ENCODE data around the gene TMEM213.

The TMEM213 gene

GRCh38 chr7:138882249-138882648 is 84.5 kb downstream of the TMEM213 start:
- Histone ChIP-seq H3K4me3 (ENCODE audit: insufficient read length, low read depth) (no peak overlapping the region), H3K9me3 (ENCODE audit: insufficient read depth, low read length) (no peaks in the 10 kb centered on the region), H3K9ac (ENCODE audit: insufficient read length, low read depth) (no peak overlapping the region), H3K36me3 (ENCODE audit: insufficient read depth, insufficient read length, low read length) (peaks cover 5% of the 10 kb centered on the region), H3K27me3 (ENCODE audit: insufficient read depth, insufficient read length) (no peaks in the 10 kb centered on the region), H3K4me1 (ENCODE audit: insufficient read depth, insufficient read length) (no peaks in the 10 kb centered on the region)
- no peak for TF ChIP-seq ZNF274 (IDR thresholded peaks at IDR 0.05; ENCODE audit: low read depth, low read length)
- no peak for TF ChIP-seq SUZ12 (IDR thresholded peaks at IDR 0.05; ENCODE audit: extremely low read depth, insufficient read depth, insufficient read length)
- no peak for TF ChIP-seq YY1 (IDR thresholded peaks at IDR 0.05; ENCODE audit: insufficient read depth, insufficient read length)
- DNase-seq (ENCODE audit: low read depth, low spot score) = no peak

GRCh38 chr7:138885383-138886147 is 87.8 kb downstream of the TMEM213 start:
- TF ChIP-seq ZNF274 (IDR thresholded peaks at IDR 0.05; ENCODE audit: low read depth, low read length) (no peak), YY1 (IDR thresholded peaks at IDR 0.05; ENCODE audit: insufficient read depth, insufficient read length) (no peak), SUZ12 (IDR thresholded peaks at IDR 0.05; ENCODE audit: extremely low read depth, insufficient read depth, insufficient read length) (no peak)
- no peaks in the 10 kb centered on the region for H3K9me3 ChIP-seq (ENCODE audit: insufficient read depth, low read length)
- DNase-seq (ENCODE audit: low read depth, low spot score) = no peak
- H3K9ac ChIP-seq (ENCODE audit: insufficient read length, low read depth) = no peak overlapping the region
- no peaks in the 10 kb centered on the region for H3K27me3 ChIP-seq (ENCODE audit: insufficient read depth, insufficient read length)
- H3K4me3 ChIP-seq (ENCODE audit: insufficient read length, low read depth) = no peak overlapping the region
- H3K4me1 ChIP-seq (ENCODE audit: insufficient read depth, insufficient read length) = no peaks in the 10 kb centered on the region
- peaks cover 5% of the 10 kb centered on the region for H3K36me3 ChIP-seq (ENCODE audit: insufficient read depth, insufficient read length, low read length)

GRCh38 chr7:138886501-138886917 is 88.7 kb downstream of the TMEM213 start:
- Histone ChIP-seq H3K4me1 (ENCODE audit: insufficient read depth, insufficient read length) (no peaks in the 10 kb centered on the region), H3K9me3 (ENCODE audit: insufficient read depth, low read length) (no peaks in the 10 kb centered on the region), H3K9ac (ENCODE audit: insufficient read length, low read depth) (no peak overlapping the region), H3K4me3 (ENCODE audit: insufficient read length, low read depth) (no peak overlapping the region), H3K36me3 (ENCODE audit: insufficient read depth, insufficient read length, low read length) (no peaks in the 10 kb centered on the region), H3K27me3 (ENCODE audit: insufficient read depth, insufficient read length) (no peaks in the 10 kb centered on the region)
- TF ChIP-seq SUZ12 (IDR thresholded peaks at IDR 0.05; ENCODE audit: extremely low read depth, insufficient read depth, insufficient read length) (no peak), ZNF274 (IDR thresholded peaks at IDR 0.05; ENCODE audit: low read depth, low read length) (no peak), YY1 (IDR thresholded peaks at IDR 0.05; ENCODE audit: insufficient read depth, insufficient read length) (no peak)
- no peak for DNase-seq (ENCODE audit: low read depth, low spot score)

GRCh38 chr7:138887085-138887710 is 89.4 kb downstream of the TMEM213 start:
- no peaks in the 10 kb centered on the region for H3K4me1 ChIP-seq (ENCODE audit: insufficient read depth, insufficient read length)
- TF ChIP-seq YY1 (IDR thresholded peaks at IDR 0.05; ENCODE audit: insufficient read depth, insufficient read length) (no peak), SUZ12 (IDR thresholded peaks at IDR 0.05; ENCODE audit: extremely low read depth, insufficient read depth, insufficient read length) (no peak), ZNF274 (IDR thresholded peaks at IDR 0.05; ENCODE audit: low read depth, low read length) (no peak)
- H3K36me3 ChIP-seq (ENCODE audit: insufficient read depth, insufficient read length, low read length) = no peaks in the 10 kb centered on the region
- DNase-seq (ENCODE audit: low read depth, low spot score) = no peak
- no peaks in the 10 kb centered on the region for H3K9me3 ChIP-seq (ENCODE audit: insufficient read depth, low read length)
- no peak overlapping the region for H3K4me3 ChIP-seq (ENCODE audit: insufficient read length, low read depth)
- H3K27me3 ChIP-seq (ENCODE audit: insufficient read depth, insufficient read length) = no peaks in the 10 kb centered on the region
- no peak overlapping the region for H3K9ac ChIP-seq (ENCODE audit: insufficient read length, low read depth)
